OCI-LY1 (cell line): ENCODE results near the gene BAD.
A peak's percentile ranks its signal among the peaks of the same experiment; 100 is the strongest.

Experiments
- H2AFZ ChIP-seq: fragments of 200-600 bp; sonication (generic), shearing (Covaris generic); 2 replicates; pipeline ENCODE4 v1.6.0; 2014; ENCODE audit warnings: antibody characterized with exemption, mild to moderate bottlenecking, low read length
- H3F3A ChIP-seq: fragments of 200-600 bp; sonication (generic), shearing (Covaris generic); 2 replicates; pipeline ENCODE4 v1.6.0; 2014; ENCODE audit warnings: mild to moderate bottlenecking, antibody characterized with exemption, low read length, moderate library complexity; ENCODE audit not compliant: insufficient read depth
- H3K27ac ChIP-seq: fragments of 200-600 bp; sonication (generic); 2 replicates; pipeline ENCODE4 v1.5.1; 2014; ENCODE audit warnings: low read length, mixed run types, mild to moderate bottlenecking, low read depth; ENCODE audit not compliant: poor library complexity, severe bottlenecking
- H3K27me3 ChIP-seq: fragments of 200-600 bp; sonication (generic); 2 replicates; pipeline ENCODE4 v1.6.0; 2014; ENCODE audit warnings: antibody characterized with exemption, mild to moderate bottlenecking, low read length, moderate library complexity; ENCODE audit not compliant: insufficient read depth
- H3K36me3 ChIP-seq: fragments of 200-600 bp; sonication (generic); 2 replicates; pipeline ENCODE4 v1.6.1; 2014; ENCODE audit warnings: mild to moderate bottlenecking, antibody characterized with exemption, low read length, moderate library complexity, mixed read lengths; ENCODE audit not compliant: insufficient read depth
- H3K4me1 ChIP-seq: fragments of 200-600 bp; sonication (generic); 2 replicates; pipeline ENCODE4 v1.5.1; 2014; ENCODE audit warnings: mild to moderate bottlenecking, low read length, moderate library complexity; ENCODE audit not compliant: insufficient read depth, severe bottlenecking
- H3K4me2 ChIP-seq: fragments of 200-600 bp; sonication (generic), shearing (Covaris generic); 2 replicates; pipeline ENCODE4 v1.6.1; 2014; ENCODE audit warnings: low read length
- H3K4me3 ChIP-seq: fragments of 200-600 bp; sonication (generic); 2 replicates; pipeline ENCODE4 v1.5.1; 2014; ENCODE audit warnings: low read length, low read depth, mild to moderate bottlenecking, mixed read lengths; ENCODE audit not compliant: poor library complexity, severe bottlenecking
- H3K79me2 ChIP-seq: fragments of 200-600 bp; shearing (Covaris generic); 2 replicates; pipeline ENCODE4 v1.6.1; 2016; ENCODE audit warnings: mixed run types, low read length, mixed read lengths; ENCODE audit not compliant: insufficient read depth
- H3K9ac ChIP-seq: fragments of 200-600 bp; sonication (generic), shearing (Covaris generic); 2 replicates; pipeline ENCODE4 v1.6.1; 2014; ENCODE audit warnings: mild to moderate bottlenecking, low read length, mixed read lengths
- H3K9me2 ChIP-seq: fragments of 200-600 bp; sonication (generic), shearing (Covaris generic); 2 replicates; pipeline ENCODE4 v1.6.1; 2014; ENCODE audit warnings: low read depth, mild to moderate bottlenecking, low read length, mixed read lengths
- H3K9me3 ChIP-seq: fragments of 200-600 bp; shearing (Covaris generic); 2 replicates; pipeline ENCODE4 v1.6.1; 2014; ENCODE audit warnings: low read length, mixed read lengths
- H4K20me1 ChIP-seq: fragments of 200-600 bp; sonication (generic), shearing (Covaris generic); 2 replicates; pipeline ENCODE4 v1.6.0; 2016; ENCODE audit warnings: mild to moderate bottlenecking, low read length; ENCODE audit not compliant: insufficient read depth
- CTCF ChIP-seq: fragments of 200-600 bp; sonication (generic), shearing (Covaris generic); IDR thresholded peaks from 2 replicates; pipeline ENCODE4 v1.5.1; 2017; ENCODE audit warnings: mild to moderate bottlenecking, antibody characterized with exemption, low read length, moderate library complexity, mixed read lengths
- EZH2 ChIP-seq: fragments of 200-600 bp; sonication (generic), shearing (Covaris generic); IDR thresholded peaks from 2 replicates; pipeline ENCODE4 v1.8.0; 2017; ENCODE audit warnings: borderline replicate concordance, mixed run types, mild to moderate bottlenecking, antibody characterized with exemption, low read length, moderate library complexity, mixed read lengths

The BAD gene

GRCh38 chr11:64269540-64270220 is 14.8 kb downstream of the BAD start:
- H3K9ac ChIP-seq, result peak overlapping the region; percentile 91
- H3K27me3 ChIP-seq, result no peaks in the 10 kb centered on the region
- H3K9me2 ChIP-seq, result no peaks in the 10 kb centered on the region
- no peaks in the 10 kb centered on the region for H3K9me3 ChIP-seq
- peak overlapping the region; percentile 93 for H3K4me2 ChIP-seq
- H3K4me1 ChIP-seq, result peaks cover 27% of the 10 kb centered on the region
- no peak overlapping the region for H2AFZ ChIP-seq
- no peaks in the 10 kb centered on the region for H3K36me3 ChIP-seq
- H3K27ac ChIP-seq, result peak overlapping the region; percentile 91
- no peak for TF ChIP-seq EZH2
- no peak for TF ChIP-seq CTCF
- H3K79me2 ChIP-seq, result no peaks in the 10 kb centered on the region
- H3K4me3 ChIP-seq, result peak overlapping the region; percentile 74
- no peaks in the 10 kb centered on the region for H3F3A ChIP-seq
- H4K20me1 ChIP-seq, result no peaks in the 10 kb centered on the region

GRCh38 chr11:64268893-64269539 is 15.4 kb downstream of the BAD start:
- peak overlapping the region; percentile 91 for H3K27ac ChIP-seq
- H4K20me1 ChIP-seq, result no peaks in the 10 kb centered on the region
- H3K27me3 ChIP-seq, result no peaks in the 10 kb centered on the region
- H3F3A ChIP-seq, result no peaks in the 10 kb centered on the region
- H3K9me2 ChIP-seq, result no peaks in the 10 kb centered on the region
- H3K9ac ChIP-seq, result peak overlapping the region; percentile 91
- peak overlapping the region; percentile 93 for H3K4me2 ChIP-seq
- no peak overlapping the region for H2AFZ ChIP-seq
- H3K4me1 ChIP-seq, result peaks cover 27% of the 10 kb centered on the region
- TF ChIP-seq CTCF, result peak; percentile 25; the same call in 1 of the 2 replicates
- TF ChIP-seq EZH2, result no peak
- H3K4me3 ChIP-seq, result peak overlapping the region; percentile 74
- no peaks in the 10 kb centered on the region for H3K79me2 ChIP-seq
- no peaks in the 10 kb centered on the region for H3K36me3 ChIP-seq
- H3K9me3 ChIP-seq, result no peaks in the 10 kb centered on the region

- no peaks in the 10 kb centered on the region for H3K36me3 ChIP-seq
- peaks cover 27% of the 10 kb centered on the region for H3K4me1 ChIP-seq
- peak overlapping the region; percentile 91 for H3K9ac ChIP-seq
- H3K9me3 ChIP-seq, result no peaks in the 10 kb centered on the region
- no peaks in the 10 kb centered on the region for H3K79me2 ChIP-seq
- no peak for TF ChIP-seq CTCF
- TF ChIP-seq EZH2, result no peak
- H2AFZ ChIP-seq, result no peak overlapping the region
- H4K20me1 ChIP-seq, result no peaks in the 10 kb centered on the region
- H3F3A ChIP-seq, result no peaks in the 10 kb centered on the region
- H3K4me3 ChIP-seq, result peak overlapping the region; percentile 74
- no peaks in the 10 kb centered on the region for H3K9me2 ChIP-seq
- peak overlapping the region; percentile 91 for H3K27ac ChIP-seq
- no peaks in the 10 kb centered on the region for H3K27me3 ChIP-seq
- peak overlapping the region; percentile 93 for H3K4me2 ChIP-seq
Measured at GRCh38 chr11:64268025-64268892, 16.2 kb downstream of the BAD start.
